ENCODE data around the gene CDKAL1. TPM values are rescaled to one million over a fixed set of nuclear protein-coding genes. Genes with fewer than 3 reads are reported as not detected.

CDKAL1 gene
- total and polyA plus RNA-seq, 2 donors (not counting 3 experiments of a cell fraction or from before 2014, with no cell fraction given) = 6.1 to 20.5 TPM

GRCh38 chr6:21274851-21275250, 740.6 kb downstream of the CDKAL1 start:
- DNase-seq (ENCODE audit: low read depth, low spot score) (no peak), FAIRE-seq (no peak)
- no peak overlapping the region for H3K9ac ChIP-seq (replicated peaks; ENCODE audit: extremely low read depth, insufficient read depth, low read length)
- H2AFZ ChIP-seq (ENCODE audit: low read depth, low read length) = no peak overlapping the region
- intact Hi-C loops (cut with micrococcal nuclease) (no loop called here), dilution Hi-C loops (cut with MboI; ENCODE audit: extremely low pct_ligation_motif_present, low sequenced_read_pairs) (no loop called here)
- ChIA-PET CTCF (no interaction called here), POLR2A (no interaction called here)
- no peak for TF ChIP-seq EZH2 (IDR thresholded peaks at IDR 0.05; ENCODE audit: borderline replicate concordance, low read depth, low read length, severe bottlenecking)
- no peak for TF ChIP-seq FOS (IDR thresholded peaks at IDR 0.05; ENCODE audit: borderline replicate concordance, insufficient read depth, low read length)
- TF ChIP-seq MAX (IDR thresholded peaks at IDR 0.05; ENCODE audit: insufficient read depth, insufficient read length) = no peak
- no peak for TF ChIP-seq CTCF (IDR thresholded peaks at IDR 0.05; ENCODE audit: extremely low read depth in 1 of 2, insufficient read depth in 1 of 2, low read depth in 1 of 2, low read length in 2 of 2)
- TF ChIP-seq JUN (IDR thresholded peaks at IDR 0.05; ENCODE audit: borderline replicate concordance, insufficient read depth, insufficient read length, low read depth) = no peak
- no peak for TF ChIP-seq POLR2A (IDR thresholded peaks at IDR 0.05; ENCODE audit: low read depth, low read length)
- no peak for TF ChIP-seq MYC (IDR thresholded peaks at IDR 0.05; ENCODE audit: low read depth, low read length)
- H3K4me1 ChIP-seq (ENCODE audit: control insufficient read depth, extremely low read depth, insufficient read depth, low read length) = no peaks in the 10 kb centered on the region
- H3K9me3 ChIP-seq (replicated peaks; ENCODE audit: control insufficient read depth, insufficient read depth, low read length) = no peaks in the 10 kb centered on the region
- H4K20me1 ChIP-seq (replicated peaks; ENCODE audit: control insufficient read depth, extremely low read depth, insufficient read depth, low read length) = no peaks in the 10 kb centered on the region
- no peaks in the 10 kb centered on the region for H3K27me3 ChIP-seq (ENCODE audit: control insufficient read depth in 2 of 2, insufficient read depth in 2 of 2, low read length in 2 of 2)
- no peaks in the 10 kb centered on the region for H3K9me1 ChIP-seq (replicated peaks; ENCODE audit: control insufficient read depth, extremely low read depth, insufficient read depth, low read length)
- no peak overlapping the region for H3K4me2 ChIP-seq (ENCODE audit: insufficient read depth, low read length)
- H3K4me3 ChIP-seq (replicated peaks in 1 of 3; ENCODE audit: insufficient read depth in 1 of 3, low read depth in 1 of 3, low read length in 3 of 3) = no peak overlapping the region
- H3K36me3 ChIP-seq (ENCODE audit: control insufficient read depth in 2 of 2, extremely low read depth in 1 of 2, insufficient read depth in 2 of 2, low read length in 2 of 2) = no peaks in the 10 kb centered on the region
- H3K27ac ChIP-seq (ENCODE audit: insufficient read depth, low read depth, low read length) = no peak overlapping the region
- no TSS peak for BruUV-seq (replicated peaks)
- H3K79me2 ChIP-seq (ENCODE audit: control insufficient read depth, insufficient read depth, low read length) = no peaks in the 10 kb centered on the region
